ENCODE measurements around the gene ARHGAP42. TPM values are rescaled to one million over a fixed set of nuclear protein-coding genes. Genes with fewer than 3 reads are reported as not detected.
"Not testable (repeated sequence)": the region's sequence is repeated elsewhere in the genome, so short reads cannot be mapped to it uniquely, and the experiment has no call there.

Gene ARHGAP42
- total RNA-seq, 1 donor from 2014 or later = 21.6 TPM

GRCh38 chr11:101009690-101010055 lies 322.6 kb downstream of the ARHGAP42 start:
- no peak overlapping the region for H3K27ac Mint-ChIP-seq (ENCODE audit: unreplicated experiment)
- no peaks in the 10 kb centered on the region for H3K9me3 Mint-ChIP-seq
- H3K4me3 Mint-ChIP-seq = no peak overlapping the region
- H3K27me3 Mint-ChIP-seq (ENCODE audit: low read depth) = no peaks in the 10 kb centered on the region
- DNase-seq (ENCODE audit: low read depth, low spot score) = no peak
- no peaks in the 10 kb centered on the region for H3K4me1 Mint-ChIP-seq
- TF ChIP-seq, protein P1, sequence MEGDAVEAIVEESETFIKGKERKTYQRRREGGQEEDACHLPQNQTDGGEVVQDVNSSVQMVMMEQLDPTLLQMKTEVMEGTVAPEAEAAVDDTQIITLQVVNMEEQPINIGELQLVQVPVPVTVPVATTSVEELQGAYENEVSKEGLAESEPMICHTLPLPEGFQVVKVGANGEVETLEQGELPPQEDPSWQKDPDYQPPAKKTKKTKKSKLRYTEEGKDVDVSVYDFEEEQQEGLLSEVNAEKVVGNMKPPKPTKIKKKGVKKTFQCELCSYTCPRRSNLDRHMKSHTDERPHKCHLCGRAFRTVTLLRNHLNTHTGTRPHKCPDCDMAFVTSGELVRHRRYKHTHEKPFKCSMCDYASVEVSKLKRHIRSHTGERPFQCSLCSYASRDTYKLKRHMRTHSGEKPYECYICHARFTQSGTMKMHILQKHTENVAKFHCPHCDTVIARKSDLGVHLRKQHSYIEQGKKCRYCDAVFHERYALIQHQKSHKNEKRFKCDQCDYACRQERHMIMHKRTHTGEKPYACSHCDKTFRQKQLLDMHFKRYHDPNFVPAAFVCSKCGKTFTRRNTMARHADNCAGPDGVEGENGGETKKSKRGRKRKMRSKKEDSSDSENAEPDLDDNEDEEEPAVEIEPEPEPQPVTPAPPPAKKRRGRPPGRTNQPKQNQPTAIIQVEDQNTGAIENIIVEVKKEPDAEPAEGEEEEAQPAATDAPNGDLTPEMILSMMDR (conservative IDR thresholded peaks at IDR 0.05) = no peak
- H3K36me3 Mint-ChIP-seq (ENCODE audit: low read depth) = no peaks in the 10 kb centered on the region

GRCh38 chr11:101010899-101011298 lies 323.8 kb downstream of the ARHGAP42 start:
- Mint-ChIP-seq H3K27ac (ENCODE audit: unreplicated experiment) (no peak overlapping the region), H3K27me3 (ENCODE audit: low read depth) (no peaks in the 10 kb centered on the region), H3K36me3 (ENCODE audit: low read depth) (no peaks in the 10 kb centered on the region), H3K9me3 (no peaks in the 10 kb centered on the region), H3K4me3 (no peak overlapping the region), H3K4me1 (no peaks in the 10 kb centered on the region)
- TF ChIP-seq, protein P1 (conservative IDR thresholded peaks at IDR 0.05) = no peak
- DNase-seq (ENCODE audit: low read depth, low spot score) = no peak

DNA sequence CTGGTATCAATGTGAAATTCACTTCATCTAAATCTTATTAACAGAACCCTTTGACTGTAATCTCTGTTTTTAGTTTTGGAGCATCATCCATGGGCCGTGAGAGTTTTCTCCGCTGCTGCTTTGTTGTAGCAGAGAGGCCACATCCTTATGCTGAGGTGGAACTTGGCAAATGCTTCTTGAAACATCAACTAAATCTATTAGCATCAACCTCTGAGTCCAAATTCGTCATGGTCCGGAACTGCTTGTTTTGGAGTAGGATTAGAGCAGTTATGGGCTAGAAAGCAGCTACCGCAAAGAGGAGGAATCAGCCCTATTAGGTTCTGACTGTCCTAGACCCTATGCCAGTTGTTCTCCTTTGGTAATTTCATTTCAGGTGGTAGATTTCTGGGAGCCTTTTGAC lies 324.8 kb downstream of the ARHGAP42 start:
- no peak overlapping the region for H3K27ac Mint-ChIP-seq (ENCODE audit: unreplicated experiment)
- H3K27me3 Mint-ChIP-seq (ENCODE audit: low read depth) = no peaks in the 10 kb centered on the region
- H3K4me3 Mint-ChIP-seq = no peak overlapping the region
- no peak for DNase-seq (ENCODE audit: low read depth, low spot score)
- H3K4me1 Mint-ChIP-seq = no peaks in the 10 kb centered on the region
- H3K36me3 Mint-ChIP-seq (ENCODE audit: low read depth) = no peaks in the 10 kb centered on the region
- TF ChIP-seq, protein P1 (conservative IDR thresholded peaks at IDR 0.05) = no peak
- H3K9me3 Mint-ChIP-seq = no peaks in the 10 kb centered on the region

DNA sequence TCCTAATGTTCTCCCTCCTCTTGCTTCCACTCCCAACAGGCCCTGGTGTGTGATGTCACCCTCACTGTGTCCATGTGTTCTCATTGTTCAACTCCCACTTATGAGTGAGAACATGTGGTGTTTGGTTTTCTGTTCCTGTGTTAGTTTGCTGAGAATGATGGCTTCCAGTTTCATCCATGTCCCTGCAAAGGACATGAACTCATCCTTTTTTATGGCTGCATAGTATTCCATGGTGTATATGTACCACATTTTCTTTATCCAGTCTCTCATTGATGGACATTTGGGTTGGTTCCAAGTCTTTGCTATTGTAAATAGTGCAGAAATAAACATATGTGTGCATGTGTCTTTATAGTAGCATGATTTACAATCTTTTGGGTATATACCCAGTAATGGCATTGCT lies 326.6 kb downstream of the ARHGAP42 start:
- not testable (repeated sequence) for H3K4me3 Mint-ChIP-seq; H3K9me3 Mint-ChIP-seq; H3K27me3 Mint-ChIP-seq (ENCODE audit: low read depth); H3K4me1 Mint-ChIP-seq; H3K36me3 Mint-ChIP-seq (ENCODE audit: low read depth); DNase-seq (ENCODE audit: low read depth, low spot score); H3K27ac Mint-ChIP-seq (ENCODE audit: unreplicated experiment)

DNA sequence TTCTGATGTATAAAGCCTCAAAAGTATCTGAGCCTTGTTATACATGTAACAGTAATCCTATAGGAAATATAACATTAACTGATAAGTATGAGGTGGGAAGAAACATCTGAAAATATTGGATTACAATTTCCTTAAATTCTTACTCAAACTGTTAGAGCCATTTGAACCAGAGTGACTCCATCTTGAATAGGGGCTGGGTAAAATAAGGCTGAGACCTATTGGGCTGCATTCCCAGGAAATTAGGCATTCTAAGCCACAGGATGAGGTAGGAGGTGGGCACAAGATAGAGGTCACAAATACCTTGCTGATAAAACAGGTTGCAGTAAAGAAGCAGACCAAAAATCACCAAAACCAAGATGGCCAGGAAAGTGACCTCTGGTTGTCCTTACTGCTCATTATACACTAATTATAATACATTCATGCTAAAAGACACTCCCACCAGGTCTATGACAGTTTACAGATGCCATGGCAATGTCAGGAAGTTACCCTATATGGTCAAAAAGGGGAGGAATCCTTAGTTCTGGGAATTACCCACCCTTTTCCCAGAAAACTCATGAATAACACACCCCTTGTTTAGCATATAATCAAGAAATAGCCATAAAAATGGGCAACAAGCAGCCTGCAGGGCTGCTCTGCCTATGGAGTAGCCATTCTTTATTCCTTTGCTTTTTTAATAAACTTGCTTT lies 327.7 kb downstream of the ARHGAP42 start:
- Mint-ChIP-seq H3K27me3 (ENCODE audit: low read depth) (no peaks in the 10 kb centered on the region), H3K4me1 (no peaks in the 10 kb centered on the region), H3K9me3 (no peaks in the 10 kb centered on the region), H3K36me3 (ENCODE audit: low read depth) (no peaks in the 10 kb centered on the region), H3K4me3 (no peak overlapping the region), H3K27ac (ENCODE audit: unreplicated experiment) (no peak overlapping the region)
- no peak for DNase-seq (ENCODE audit: low read depth, low spot score)
- TF ChIP-seq, protein P1 (conservative IDR thresholded peaks at IDR 0.05) = no peak

GRCh38 chr11:101019870-101020269 lies 332.8 kb downstream of the ARHGAP42 start:
- TF ChIP-seq, protein P1 (conservative IDR thresholded peaks at IDR 0.05) = no peak
- DNase-seq (ENCODE audit: low read depth, low spot score) = no peak
- Mint-ChIP-seq H3K4me1 (no peaks in the 10 kb centered on the region), H3K27ac (ENCODE audit: unreplicated experiment) (no peak overlapping the region), H3K27me3 (ENCODE audit: low read depth) (no peaks in the 10 kb centered on the region), H3K9me3 (no peaks in the 10 kb centered on the region), H3K4me3 (no peak overlapping the region), H3K36me3 (ENCODE audit: low read depth) (no peaks in the 10 kb centered on the region)
